GM18870 (cell line): ENCODE measurements around the gene PLIN4.
"Not testable (repeated sequence)": the region's sequence is repeated elsewhere in the genome, so short reads cannot be mapped to it uniquely, and the experiment has no call there.

ENCODE experiments used
- ATAC-seq: cut with Tn5 transposase; IDR thresholded peaks from one replicate; pipeline ENCODE4 v1.9.1; 2021; ENCODE audit warnings: moderate library complexity; ENCODE audit not compliant: unreplicated experiment

Gene PLIN4

GRCh38 chr19:4528843-4529242 is 10.6 kb upstream of the PLIN4 start:
- ATAC-seq = no peak

- not testable (repeated sequence) for ATAC-seq
Observed at GRCh38 chr19:4527377-4527776, 9.1 kb upstream of the PLIN4 start.

DNA sequence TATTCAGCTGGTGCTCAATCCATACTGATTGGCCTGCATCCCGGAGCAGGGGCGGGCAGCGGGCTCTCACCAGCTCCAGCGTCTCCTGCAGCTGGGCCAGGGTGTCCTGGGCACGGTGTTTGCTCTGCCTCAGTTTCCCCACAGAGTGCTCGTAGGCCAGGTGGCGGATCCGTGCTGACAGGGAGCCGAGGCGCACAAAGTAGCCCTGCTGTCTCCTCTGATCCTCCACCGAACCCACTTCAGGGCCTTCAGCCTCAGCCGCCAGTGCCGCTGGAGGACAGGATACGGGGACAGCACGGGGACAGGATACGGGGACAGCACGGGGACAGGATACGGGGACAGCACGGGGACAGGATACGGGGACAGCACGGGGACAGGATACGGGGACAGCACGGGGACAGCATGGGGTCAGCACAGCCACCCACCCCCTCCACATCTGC is 7.3 kb upstream of the PLIN4 start:
- ATAC-seq = no peak

- no peak for ATAC-seq
Observed at GRCh38 chr19:4524808-4525562, 6.7 kb upstream of the PLIN4 start.

DNA sequence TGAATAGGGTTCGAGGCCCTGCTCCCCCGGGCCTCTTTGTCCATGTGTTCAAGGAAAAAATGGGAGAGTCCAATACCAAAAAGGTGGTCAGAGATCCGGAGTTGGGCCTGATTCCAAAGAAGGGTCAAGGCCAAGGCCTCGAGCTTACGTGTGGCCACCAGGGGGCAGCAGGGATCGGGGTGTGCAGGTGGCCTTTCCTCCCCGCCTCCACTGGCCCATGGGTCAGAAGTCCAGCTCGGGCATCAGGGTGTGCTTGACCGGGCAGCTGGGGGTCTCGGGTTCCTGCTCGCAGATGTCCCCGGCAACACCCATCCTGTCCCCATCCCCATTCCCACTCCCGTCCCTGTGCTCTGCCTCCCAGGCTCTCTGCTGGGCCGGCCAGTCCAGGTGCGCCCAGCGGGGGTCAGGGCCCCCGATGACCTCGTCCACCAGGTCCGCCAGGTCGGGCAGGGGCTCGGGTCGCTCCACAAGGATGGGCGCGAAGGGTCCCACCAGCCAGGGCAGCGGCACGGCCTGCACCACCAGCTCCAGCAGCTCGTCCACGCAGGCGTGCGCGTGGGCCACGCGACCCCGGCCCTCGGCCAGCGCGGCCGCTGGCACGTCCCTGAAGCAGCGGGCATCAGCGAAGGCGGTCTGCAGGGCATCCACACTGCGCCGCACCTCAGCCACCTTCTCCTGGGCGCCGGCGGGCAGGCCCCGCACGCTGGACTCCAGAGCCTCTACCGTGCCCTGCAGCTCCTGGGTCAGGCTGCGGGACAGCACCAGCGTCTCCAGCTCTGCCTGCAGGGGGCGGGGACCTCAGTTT is 5.2 kb upstream of the PLIN4 start:
- no peak for ATAC-seq

DNA sequence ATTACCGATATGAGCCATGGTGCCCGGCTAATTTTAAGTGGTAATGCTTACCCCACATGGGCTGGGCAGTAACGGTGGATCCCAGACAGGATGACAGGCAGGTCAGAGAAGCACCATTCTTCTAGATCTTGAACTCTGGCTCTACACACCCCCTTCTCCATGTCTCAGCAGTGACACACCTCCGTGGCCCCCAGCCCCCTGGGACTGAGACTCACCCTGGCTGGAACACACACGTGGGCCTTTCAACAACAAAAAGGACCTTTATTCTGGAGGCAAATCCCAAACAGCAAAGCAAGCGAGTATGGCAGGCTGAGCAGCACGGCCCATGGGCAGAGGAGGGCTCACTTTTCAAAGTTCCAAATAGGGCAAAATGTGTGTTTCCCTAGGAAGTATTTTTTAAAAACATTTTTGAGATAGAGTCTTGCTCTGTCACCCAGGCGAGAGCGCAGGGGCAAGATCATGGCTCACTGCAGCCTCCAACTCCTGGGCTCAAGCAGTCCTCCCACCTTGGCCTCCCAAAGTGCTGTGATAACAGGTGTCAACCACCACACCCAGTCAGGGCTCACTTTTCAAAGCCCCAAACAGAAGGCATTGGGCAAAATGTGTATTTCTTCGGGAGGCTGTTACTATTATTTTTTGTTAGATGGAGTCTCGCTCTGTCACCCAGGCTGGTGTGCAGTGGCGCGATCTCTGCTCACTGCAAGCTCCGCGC is 4.2 kb upstream of the PLIN4 start:
- no peak for ATAC-seq

DNA sequence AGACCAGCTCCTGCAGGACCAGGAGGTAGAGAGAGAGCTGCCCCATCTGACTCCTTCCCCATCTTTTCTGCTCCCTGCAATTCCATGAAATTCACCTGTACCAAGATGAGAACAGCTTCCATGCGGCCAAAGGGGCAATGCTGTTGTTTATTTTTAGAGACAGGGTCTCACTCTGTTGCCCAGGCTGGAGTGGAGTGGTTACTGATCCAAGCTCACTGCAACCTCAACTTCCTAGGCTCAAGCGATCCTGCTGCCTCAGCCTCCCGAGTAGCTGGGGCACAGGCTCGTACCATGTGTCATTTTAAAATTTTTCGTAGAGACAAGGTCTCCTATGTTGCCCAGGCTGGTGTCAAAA is 3.6 kb upstream of the PLIN4 start:
- no peak for ATAC-seq

DNA sequence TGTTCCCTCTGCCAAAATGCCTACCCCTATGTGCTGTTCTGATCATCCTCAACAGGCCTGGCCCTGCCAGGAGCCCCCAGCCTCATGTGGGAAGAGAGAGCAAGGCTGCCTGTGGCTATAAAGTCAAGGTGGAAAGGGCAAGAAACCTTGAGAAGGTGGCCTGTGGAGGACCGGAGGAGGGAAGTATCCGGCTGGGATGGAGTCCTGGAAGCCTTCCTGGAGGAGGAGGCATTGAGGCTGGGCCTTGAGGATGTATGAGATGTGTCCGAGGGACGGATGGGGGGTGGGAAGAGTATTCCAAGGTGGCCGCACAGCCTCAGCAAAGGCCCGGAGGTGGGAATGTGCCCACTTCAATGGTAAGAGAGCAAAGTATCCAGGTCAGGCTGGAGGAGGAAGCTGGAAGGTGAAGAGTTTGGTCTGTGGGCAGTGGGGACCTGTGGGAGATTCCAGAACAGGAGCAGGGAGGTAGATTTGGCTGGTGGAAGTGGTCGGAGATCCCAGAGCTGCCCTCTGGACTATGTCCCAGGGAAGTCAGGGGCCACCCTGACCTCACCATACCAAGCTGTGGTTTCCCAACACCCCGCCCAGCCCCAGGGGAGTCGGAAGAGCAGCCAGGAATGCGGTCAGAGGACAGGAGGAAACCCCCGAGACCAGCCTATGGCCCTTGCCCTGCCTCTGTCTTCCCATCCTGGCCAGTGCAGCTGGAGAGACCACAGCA is 3.0 kb upstream of the PLIN4 start:
- ATAC-seq = no peak

DNA sequence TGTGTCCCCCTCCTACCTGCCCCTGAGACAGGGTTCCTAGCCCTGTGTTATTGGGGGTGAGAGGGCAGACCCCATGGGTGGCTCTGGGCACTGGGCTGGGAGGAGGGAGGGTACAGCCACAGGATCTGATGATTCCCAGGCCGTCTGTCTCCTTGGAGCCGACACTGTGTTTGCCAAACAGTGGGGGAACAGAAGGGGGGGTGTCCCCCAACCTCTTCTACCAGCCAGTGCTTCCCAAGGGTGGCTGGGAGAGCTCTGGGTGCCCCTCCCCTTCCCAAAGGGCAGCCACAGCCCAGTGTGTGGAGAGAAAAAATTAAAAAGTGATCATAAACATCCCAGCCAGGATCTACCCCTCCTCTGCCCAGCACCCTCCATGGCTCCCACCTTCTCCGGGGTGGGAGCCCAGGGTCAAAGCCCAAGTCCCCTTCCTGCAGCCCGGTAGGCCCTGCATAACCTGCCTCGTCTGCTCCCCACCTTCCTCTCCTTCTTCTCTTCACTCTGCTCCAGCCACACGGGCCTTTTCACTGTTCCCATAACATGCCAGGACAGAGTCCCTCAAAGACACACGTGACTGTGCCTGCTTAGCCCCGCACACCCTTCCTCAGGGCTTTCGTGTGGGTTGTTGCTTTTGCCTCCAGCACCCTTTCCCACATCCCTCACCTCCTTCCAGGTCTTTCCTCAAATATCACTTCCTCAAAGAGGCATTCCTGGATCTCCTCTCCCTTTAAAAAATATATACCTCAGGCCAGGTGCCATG is 1.4 kb upstream of the PLIN4 start:
- no peak for ATAC-seq

GRCh38 chr19:4519172-4519496 is 848 bp upstream of the PLIN4 start:
- no peak for ATAC-seq

GRCh38 chr19:4517451-4518057 is 732 bp downstream of the PLIN4 start:
- ATAC-seq = no peak

DNA sequence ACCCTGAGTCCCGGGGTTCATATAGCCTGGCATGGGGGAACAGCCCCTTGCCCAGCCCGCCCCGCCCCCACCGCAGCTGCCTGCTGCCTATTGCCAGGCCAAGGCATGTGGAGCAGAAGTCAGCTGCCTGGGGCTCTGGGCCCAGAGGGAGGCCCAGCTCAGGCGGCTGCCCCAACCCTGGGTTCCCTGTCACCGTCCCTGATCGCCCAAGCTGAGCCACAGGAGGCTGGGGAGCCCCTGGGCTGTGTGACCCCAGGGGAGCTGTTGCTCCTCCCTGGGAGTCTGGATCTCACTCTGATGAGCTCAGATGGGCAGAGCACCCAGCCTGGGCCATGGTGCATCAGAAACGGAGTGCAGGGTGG is 1.4 kb downstream of the PLIN4 start:
- ATAC-seq = no peak

DNA sequence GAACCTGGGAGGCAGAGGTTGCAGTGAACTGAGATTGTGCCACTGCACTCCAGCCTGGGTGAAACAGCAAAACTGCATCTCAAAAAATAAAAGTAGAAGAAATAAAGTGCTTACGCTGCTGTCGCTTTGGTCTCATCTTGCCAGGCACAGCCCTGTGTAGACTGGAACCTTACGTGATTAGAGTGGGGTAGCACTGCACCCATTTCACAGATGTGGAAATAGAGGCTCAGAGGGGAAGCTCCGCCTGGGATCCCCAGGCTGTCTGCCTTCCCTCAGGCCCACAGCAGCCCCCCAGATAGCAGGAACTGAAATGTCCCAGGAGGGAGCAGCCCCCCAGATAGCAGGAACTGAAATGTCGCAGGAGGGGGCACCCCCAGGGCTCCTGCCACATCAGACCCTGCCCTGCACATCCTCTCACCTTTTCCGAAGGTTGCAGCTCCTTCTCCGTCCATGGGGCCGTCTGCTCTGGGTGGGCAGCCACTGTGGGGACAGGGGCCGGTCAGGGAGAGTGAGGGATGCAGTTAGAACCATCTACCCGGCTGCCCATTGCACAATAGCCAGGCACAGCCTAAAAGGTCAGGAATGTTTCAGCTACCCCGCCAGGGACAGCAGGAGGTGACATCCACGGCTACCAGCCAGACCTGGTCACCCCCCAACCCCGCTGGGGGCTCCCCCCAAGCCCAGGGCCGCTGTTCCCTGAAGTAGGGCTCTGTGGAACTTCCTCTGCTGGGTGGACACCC is 1.9 kb downstream of the PLIN4 start:
- no peak for ATAC-seq

DNA sequence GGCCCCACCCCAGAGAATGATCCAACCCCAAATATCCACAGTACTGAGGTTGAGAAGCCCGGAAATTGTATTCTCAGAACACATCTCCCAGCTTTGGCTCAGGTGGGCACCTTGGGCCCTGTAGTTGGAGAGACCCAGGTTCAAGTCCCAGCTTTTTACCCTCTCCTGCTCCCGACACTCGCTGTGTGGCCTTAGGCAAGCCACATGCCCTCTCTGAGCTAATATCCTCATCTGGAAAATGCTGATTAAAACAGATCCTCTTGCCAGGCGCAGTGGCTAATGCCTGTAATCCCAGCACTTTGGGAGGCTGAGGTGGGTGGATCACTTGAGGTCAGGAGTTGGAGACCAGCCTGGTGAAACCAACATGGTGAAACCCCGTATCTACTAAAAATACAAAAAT is 2.6 kb downstream of the PLIN4 start:
- ATAC-seq = no peak

GRCh38 chr19:4513248-4513647 is 5.0 kb downstream of the PLIN4 start:
- ATAC-seq = no peak

DNA sequence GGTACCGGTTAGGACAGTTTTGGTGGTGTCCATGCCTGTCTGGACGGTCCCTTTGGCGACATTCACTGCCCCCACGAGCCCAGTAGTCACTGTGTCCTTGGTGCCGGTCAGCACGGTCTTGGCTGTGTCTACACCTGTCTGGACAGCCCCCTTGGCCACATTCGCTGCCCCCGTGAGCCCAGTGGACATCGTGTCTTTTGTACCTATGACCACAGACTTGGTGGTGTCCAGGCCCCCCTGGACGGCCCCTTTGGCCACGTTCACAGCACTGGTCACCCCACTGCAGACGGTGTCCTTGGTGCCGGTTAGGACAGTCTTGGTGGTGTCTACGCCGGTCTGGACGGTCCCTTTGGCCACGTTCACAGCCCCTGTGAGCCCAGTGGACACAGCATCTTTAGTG is 6.2 kb downstream of the PLIN4 start:
- no peak for ATAC-seq

GRCh38 chr19:4511300-4512054 is 6.8 kb downstream of the PLIN4 start:
- ATAC-seq = no peak

DNA sequence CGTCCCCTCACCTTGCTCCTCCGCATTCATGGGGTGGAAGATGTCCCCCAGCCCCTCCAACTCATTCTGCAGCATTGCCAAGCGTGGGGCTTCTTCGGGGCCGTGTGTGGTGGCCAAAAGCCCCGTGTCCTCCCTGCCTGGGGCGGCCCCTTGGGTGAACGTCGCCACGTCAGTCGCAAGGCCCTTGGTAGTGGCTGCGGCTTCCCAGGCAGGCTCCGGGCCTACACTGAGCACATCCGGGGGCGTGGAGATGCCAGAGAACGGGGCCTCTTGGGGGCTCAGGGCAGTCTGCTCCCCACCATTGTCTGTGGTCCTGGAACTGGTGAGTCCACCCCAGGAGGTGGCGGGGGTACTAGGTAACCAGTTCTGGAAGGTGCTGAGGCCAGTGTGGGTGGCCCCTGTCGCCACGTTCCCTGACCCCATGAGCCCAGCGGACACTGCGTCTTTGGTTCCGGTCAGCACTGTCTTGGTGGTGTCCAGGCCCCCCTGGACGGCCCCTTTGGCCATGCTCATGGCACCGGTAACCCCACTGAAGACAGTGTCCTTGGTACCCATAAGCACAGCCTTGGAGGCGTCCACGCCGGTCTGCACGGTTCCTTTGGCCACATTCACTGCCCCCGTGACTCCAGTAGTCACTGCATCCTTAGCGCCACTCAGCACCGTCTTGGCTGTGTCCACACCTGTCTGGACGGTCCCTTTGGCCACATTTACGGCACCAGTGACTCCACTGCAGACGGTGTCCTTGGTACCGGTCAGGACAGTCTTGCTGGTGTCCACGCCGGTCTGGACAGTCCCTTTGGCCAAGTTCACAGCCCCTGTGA is 7.6 kb downstream of the PLIN4 start:
- no peak for ATAC-seq
